Measurements from ENCODE around the gene CSK. TPM values are rescaled to one million over a fixed set of nuclear protein-coding genes. Genes with fewer than 3 reads are reported as not detected.

CSK gene
- total RNA-seq, 1 experiment from 2014 or later, result 103 TPM

GRCh38 chr15:74767167-74768098 lies 14.4 kb upstream of the CSK start:
- no peak overlapping the region for H3K27ac ChIP-seq (ENCODE audit: low read depth, low read length, poor library complexity, severe bottlenecking)
- no peaks in the 10 kb centered on the region for H3K27me3 ChIP-seq (replicated peaks; ENCODE audit: insufficient read depth, low read depth, low read length, poor library complexity)
- no peak for DNase-seq (ENCODE audit: low spot score)
- no TSS peak for BruUV-seq (replicated peaks)
- H3K4me3 ChIP-seq (ENCODE audit: low read depth, low read length, poor library complexity, severe bottlenecking), result no peak overlapping the region
- intact Hi-C loops (cut with micrococcal nuclease; ENCODE audit: unreplicated experiment), result loop anchor here (1.0 kb wide), 1 partner anchor 132 kb away; no protein-coding TSS in a partner anchor
- POLR2A ChIA-PET (ENCODE audit: low non-redundant PET), result interaction anchor here (0.6 kb wide), 1 partner anchor 133 kb away, joined by 5 read pairs; no protein-coding TSS in a partner anchor
- no peaks in the 10 kb centered on the region for H3K9me3 ChIP-seq (ENCODE audit: low read depth, low read length, poor library complexity, severe bottlenecking)
- TF ChIP-seq CTCF (conservative IDR thresholded peaks at IDR 0.05; ENCODE audit: low read depth, low read length), result no peak
- no peak for TF ChIP-seq EZH2 (IDR thresholded peaks at IDR 0.05; ENCODE audit: borderline replicate concordance, low read depth, low read length, poor library complexity, severe bottlenecking)
- no peaks in the 10 kb centered on the region for H3K36me3 ChIP-seq (ENCODE audit: insufficient read depth, low read length, poor library complexity, severe bottlenecking)
- CTCF ChIA-PET, result interaction anchor here (0.7 to 5.0 kb wide), 6 partner anchors 8 to 146 kb away, joined by 4 to 119 read pairs (median 8); no protein-coding TSS in a partner anchor
- H3K4me1 ChIP-seq (ENCODE audit: insufficient read depth, low read length, poor library complexity, severe bottlenecking), result peaks cover 3% of the 10 kb centered on the region

GRCh38 chr15:74768099-74768770 lies 13.6 kb upstream of the CSK start:
- Histone ChIP-seq H3K9me3 (ENCODE audit: low read depth, low read length, poor library complexity, severe bottlenecking) (no peaks in the 10 kb centered on the region), H3K27ac (ENCODE audit: low read depth, low read length, poor library complexity, severe bottlenecking) (no peak overlapping the region), H3K27me3 (replicated peaks; ENCODE audit: insufficient read depth, low read depth, low read length, poor library complexity) (no peaks in the 10 kb centered on the region), H3K4me3 (ENCODE audit: low read depth, low read length, poor library complexity, severe bottlenecking) (no peak overlapping the region), H3K4me1 (ENCODE audit: insufficient read depth, low read length, poor library complexity, severe bottlenecking) (peaks cover 4% of the 10 kb centered on the region), H3K36me3 (ENCODE audit: insufficient read depth, low read length, poor library complexity, severe bottlenecking) (no peaks in the 10 kb centered on the region)
- intact Hi-C loops (cut with micrococcal nuclease; ENCODE audit: unreplicated experiment), result loop anchor here (1.0 kb wide), 1 partner anchor 133 kb away; no protein-coding TSS in a partner anchor
- no peak for DNase-seq (ENCODE audit: low spot score)
- no TSS peak for BruUV-seq (replicated peaks)
- ChIA-PET POLR2A (ENCODE audit: low non-redundant PET) (interaction anchor here (0.6 kb wide), 4 partner anchors 8 to 134 kb away, joined by 3 to 5 read pairs (median 4); no protein-coding TSS in a partner anchor), CTCF (interaction anchor here (0.6 to 5.0 kb wide), 14 partner anchors 9 to 389 kb away, joined by 3 to 119 read pairs (median 4); partner anchors contain the start of genes ARID3B, CLK3, CSK and RPP25)
- no peak for TF ChIP-seq CTCF (conservative IDR thresholded peaks at IDR 0.05; ENCODE audit: low read depth, low read length)
- no peak for TF ChIP-seq EZH2 (IDR thresholded peaks at IDR 0.05; ENCODE audit: borderline replicate concordance, low read depth, low read length, poor library complexity, severe bottlenecking)

- Histone ChIP-seq H3K27me3 (replicated peaks; ENCODE audit: insufficient read depth, low read depth, low read length, poor library complexity) (no peaks in the 10 kb centered on the region), H3K4me1 (ENCODE audit: insufficient read depth, low read length, poor library complexity, severe bottlenecking) (peaks cover 10% of the 10 kb centered on the region), H3K4me3 (ENCODE audit: low read depth, low read length, poor library complexity, severe bottlenecking) (no peak overlapping the region), H3K27ac (ENCODE audit: low read depth, low read length, poor library complexity, severe bottlenecking) (no peak overlapping the region), H3K9me3 (ENCODE audit: low read depth, low read length, poor library complexity, severe bottlenecking) (no peaks in the 10 kb centered on the region), H3K36me3 (ENCODE audit: insufficient read depth, low read length, poor library complexity, severe bottlenecking) (no peaks in the 10 kb centered on the region)
- intact Hi-C loops (cut with micrococcal nuclease; ENCODE audit: unreplicated experiment), result loop anchor here (1.0 kb wide), 1 partner anchor 134 kb away; no protein-coding TSS in a partner anchor
- no TSS peak for BruUV-seq (replicated peaks)
- DNase-seq (ENCODE audit: low spot score), result peak; percentile 78
- TF ChIP-seq CTCF (conservative IDR thresholded peaks at IDR 0.05; ENCODE audit: low read depth, low read length), result peak; percentile 89
- TF ChIP-seq EZH2 (IDR thresholded peaks at IDR 0.05; ENCODE audit: borderline replicate concordance, low read depth, low read length, poor library complexity, severe bottlenecking), result no peak
- CTCF ChIA-PET, result interaction anchor here (0.6 to 5.0 kb wide), 21 partner anchors 8 to 430 kb away, joined by 3 to 119 read pairs (median 4); partner anchors contain the start of genes ARID3B, CLK3, CSK and RPP25
- POLR2A ChIA-PET (ENCODE audit: low non-redundant PET), result interaction anchor here (0.6 kb wide), 3 partner anchors 8 to 99 kb away, joined by 3 to 5 read pairs (median 3); no protein-coding TSS in a partner anchor
Measured at GRCh38 chr15:74768771-74769342, 13.0 kb upstream of the CSK start.
